HG03378 (cell line): ENCODE results near the gene NES.

Experiments
- ATAC-seq: cut with Tn5 transposase; IDR thresholded peaks from one replicate; pipeline ENCODE4 v1.9.1; 2021; ENCODE audit warnings: mild to moderate bottlenecking, moderate library complexity; ENCODE audit not compliant: unreplicated experiment

The NES gene

GRCh38 chr1:156664767-156665411, 12.3 kb downstream of the NES start:
- ATAC-seq: no peak

GRCh38 chr1:156664046-156664766, 13.0 kb downstream of the NES start:
- ATAC-seq: no peak

DNA sequence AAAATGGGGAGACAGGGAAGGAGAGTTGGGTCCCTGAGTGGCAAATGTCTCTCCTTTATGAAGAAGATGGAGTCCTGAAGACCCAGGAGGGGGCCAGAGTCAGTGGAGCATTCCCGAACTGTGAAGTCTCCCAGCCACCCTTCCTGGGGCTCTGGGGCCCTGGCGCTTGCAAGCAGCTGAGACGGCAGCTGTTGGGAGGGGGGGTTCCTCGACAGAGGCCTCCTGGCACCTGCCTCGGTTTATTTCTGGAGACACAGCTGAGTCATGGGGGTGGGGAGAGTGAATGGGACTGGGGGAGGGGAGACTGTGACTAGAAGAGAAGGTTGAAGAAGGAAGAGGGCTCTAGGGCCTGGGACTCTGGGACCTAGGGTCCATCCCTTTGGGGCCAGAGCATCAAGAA, 14.0 kb downstream of the NES start:
- ATAC-seq: no peak

DNA sequence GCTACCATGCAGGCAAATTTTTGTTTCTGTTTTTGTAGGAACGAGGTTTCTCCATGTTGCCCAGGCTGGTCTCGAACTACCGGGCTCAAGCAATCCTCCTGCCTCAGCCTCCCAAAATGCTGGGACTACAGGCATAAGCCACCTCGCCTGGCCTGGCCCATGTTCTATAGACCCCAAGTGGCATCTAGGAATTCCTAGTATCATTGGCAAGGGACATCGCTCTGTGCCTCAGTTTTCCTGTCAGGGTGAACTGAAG, 14.5 kb downstream of the NES start:
- ATAC-seq: no peak

DNA sequence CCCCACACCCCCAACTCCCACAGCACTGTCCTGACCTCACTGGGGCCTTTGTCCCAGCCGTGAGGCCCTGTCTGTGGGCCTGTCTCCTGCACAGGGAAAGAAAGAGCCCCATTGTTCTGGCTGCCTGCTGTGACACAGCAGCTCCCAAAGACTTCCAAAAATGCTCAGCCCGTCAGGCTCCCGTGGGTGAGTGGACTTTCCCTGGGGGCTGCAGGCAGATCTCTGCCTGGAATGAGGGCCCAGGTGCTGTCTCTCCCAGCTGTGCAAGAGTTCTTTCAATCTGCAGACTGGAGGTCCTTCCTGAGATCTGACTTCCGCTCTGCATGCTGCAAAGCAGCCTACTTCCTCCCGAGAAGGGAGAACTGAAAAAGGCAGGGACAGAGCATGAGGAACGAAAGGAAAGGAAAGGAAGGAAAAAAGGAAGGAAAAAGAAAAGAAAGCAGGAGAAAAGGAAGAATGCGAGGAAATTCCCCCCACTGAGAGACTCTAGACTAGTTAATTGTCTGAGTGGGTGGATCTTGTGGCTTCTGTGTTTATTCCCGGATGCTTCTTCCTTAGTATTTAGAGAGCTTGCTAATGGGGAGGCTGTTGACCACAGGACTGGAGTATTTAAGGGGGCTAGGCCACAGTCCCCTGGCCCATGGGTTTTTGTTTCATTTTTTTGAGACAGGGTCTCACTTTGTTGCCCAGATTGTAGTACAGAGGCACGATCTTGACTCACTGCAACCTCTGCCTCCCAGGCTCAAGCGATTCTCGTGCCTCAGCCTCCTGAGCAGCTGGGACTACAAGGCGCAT, 15.0 kb downstream of the NES start:
- no peak for ATAC-seq

DNA sequence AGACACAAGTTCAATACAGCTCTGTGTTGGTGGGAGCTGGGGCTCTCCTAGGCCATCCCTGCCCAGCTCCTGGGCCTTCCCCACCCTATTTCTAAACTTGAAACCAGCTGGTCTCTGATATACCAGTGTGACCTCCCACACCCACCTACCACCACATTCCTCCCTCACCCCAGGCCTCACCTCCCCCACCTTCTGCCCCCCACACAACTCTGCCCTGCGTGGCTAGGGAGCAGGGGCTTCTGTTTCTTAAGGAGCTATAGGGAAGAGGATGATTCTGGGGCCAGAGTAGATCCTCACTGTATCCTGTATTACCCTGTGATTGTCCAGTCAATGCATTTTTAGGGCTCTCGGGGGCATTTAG, 16.5 kb downstream of the NES start:
- ATAC-seq: no peak

DNA sequence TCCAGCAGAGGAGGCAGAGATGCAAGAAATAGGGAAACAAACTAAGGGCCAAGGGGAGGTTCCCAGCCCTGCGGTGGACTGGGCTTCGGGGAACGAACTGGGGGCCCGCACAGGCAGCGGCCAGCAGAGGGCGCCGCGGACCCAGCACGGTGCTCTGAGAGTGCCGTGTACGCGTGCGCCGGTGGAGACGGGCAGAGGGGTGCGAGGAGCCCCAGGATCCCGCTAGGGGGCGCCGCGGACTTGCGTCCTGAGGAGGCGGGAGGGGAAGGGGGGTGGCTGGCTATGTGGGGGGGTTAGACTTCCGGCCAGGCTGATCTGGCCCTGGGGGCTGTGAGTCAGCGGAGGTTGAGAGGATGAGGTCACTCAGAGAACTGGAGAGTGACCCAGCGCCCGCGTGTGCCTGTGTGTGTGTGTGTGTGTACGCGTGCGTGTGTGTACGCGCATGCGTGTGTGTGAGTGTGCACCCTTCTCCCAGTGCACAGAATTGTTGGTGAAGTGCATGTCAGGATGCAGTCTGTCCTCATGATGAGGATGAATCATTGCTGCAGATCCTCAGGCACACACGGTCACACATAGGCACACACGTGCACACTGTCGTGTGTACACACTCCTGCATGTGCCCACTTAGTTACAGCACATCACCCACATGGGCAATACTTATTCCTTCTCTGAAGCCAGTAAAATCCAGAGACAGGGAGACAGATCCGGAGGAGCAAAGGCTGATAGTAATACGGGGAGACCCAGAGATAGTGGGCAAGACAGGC, 17.0 kb downstream of the NES start:
- ATAC-seq: peak; percentile 54

DNA sequence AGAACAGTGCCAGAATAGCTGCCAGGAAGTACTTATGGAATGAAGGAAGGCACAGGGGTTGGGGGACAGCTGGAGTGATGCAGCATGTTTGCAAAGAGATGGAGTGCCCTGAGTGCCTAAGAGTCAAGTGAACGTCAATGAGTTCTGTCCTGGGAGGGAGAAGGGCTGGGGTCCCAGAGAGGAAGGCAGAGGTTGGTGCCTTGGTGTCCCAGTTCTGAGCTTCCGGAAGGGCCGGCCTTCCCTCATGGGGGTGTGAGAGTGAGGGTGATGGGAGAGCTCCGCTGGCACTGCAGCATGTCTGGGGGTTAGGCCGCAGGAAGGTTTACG, 17.6 kb downstream of the NES start:
- no peak for ATAC-seq

- no peak for ATAC-seq
These were observed 18.1 kb downstream of the NES start for GRCh38 chr1:156658945-156659574.

DNA sequence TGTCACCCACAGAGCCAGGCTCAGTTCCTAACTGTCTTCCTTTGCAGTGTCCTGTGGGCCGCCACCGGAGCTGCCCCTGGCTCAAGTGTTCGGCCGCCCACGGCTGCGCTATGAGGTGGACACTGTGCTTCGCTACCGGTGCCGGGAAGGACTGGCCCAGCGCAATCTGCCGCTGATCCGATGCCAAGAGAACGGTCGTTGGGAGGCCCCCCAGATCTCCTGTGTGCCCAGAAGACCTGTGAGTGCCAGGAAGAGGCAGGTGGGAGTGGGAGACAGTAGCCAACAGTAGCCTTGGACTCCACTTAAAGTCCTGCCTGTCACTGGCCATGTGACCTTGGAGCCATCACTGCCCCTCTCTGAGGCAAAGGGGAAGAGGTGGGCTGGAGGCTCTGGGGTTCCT, 18.7 kb downstream of the NES start:
- ATAC-seq: no peak

DNA sequence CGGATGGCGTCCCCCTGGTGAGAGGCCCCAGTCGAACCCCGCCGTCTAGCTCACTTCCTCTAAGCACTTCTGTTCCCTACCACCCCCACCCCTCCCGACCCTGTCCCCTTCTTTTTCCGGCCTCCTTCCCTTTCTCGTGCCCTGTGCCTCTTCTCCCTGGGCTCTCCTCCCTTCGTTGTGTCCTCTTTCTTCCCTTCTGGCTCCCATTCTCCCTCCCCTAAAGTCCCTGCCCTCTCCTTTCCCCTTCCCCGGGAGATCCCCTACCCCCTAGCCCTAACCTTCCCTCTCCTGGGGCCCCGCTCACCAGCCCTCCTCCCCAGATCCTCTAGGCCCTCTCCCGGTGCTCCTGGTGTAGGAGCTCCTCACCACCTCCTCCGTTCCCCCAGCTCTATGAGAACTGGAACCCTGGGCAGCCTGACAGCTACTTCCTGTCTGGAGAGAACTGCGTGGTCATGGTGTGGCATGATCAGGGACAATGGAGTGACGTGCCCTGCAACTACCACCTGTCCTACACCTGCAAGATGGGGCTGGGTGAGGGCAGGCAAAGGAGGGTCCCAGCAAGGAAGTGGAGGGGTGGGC, 19.4 kb downstream of the NES start:
- no peak for ATAC-seq

GRCh38 chr1:156656806-156657740, 20.1 kb downstream of the NES start:
- ATAC-seq: no peak

DNA sequence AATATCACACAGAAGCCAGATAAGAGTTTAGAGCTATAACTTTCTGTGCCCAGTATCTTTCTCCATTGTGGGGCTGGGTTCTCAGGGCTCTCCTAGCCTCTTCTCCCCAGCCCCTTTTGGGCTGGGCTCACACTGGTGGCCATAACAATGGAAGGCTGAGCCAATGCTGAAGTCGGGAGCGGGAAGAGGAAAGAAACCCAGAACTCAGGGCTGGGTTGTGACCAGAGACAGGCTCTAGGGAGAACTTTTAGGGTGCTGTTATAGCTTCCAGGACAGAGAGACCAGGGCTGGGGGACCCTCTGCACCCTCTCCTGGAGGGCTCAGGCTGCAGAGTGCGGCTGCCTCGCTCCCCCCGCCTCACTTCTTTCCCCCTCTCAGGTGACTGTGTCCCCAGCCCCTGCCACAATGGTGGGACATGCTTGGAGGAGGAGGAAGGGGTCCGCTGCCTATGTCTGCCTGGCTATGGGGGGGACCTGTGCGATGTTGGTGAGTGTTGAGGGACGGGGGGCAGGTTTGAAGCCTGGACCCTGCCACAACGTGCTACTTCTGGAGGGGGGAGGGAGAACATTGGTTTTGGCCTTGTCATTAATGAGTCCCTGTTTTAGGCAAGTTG, 21.2 kb downstream of the NES start:
- no peak for ATAC-seq

DNA sequence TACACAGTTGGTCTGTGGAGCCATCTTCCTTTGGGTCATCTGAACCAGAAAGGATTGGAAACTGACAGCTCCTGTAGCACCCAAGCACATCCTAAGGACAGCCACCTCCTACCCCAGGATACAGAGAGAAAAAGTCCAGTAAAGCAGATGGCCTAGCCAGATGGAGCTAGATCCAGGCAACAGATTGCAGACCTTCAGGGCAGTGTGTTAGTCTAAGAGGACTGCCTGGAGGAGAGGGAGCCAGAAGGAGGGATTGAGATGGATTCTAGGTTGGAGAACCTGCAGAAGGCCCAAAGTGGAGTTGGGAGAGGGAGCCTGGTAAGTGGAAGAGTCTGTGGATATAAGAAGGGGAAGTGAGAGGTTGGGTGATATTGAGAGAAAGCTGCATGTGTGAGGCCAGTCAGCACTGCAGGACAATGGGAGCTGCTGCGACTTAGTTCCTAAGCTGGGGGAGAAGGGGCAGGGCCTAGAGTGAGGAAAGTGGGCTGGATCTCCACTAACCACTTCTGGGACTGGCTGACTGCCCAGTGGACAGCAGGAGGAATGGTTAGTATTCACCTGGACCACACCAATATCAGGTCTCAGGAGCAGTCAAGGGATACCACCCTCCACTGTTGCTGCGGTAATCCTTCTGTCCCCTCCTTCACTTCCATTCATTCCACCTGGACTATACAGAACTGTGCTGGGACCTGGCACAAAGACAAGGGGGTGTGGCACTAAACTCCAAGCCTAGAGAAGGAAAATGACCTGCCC, 21.9 kb downstream of the NES start:
- ATAC-seq: no peak

DNA sequence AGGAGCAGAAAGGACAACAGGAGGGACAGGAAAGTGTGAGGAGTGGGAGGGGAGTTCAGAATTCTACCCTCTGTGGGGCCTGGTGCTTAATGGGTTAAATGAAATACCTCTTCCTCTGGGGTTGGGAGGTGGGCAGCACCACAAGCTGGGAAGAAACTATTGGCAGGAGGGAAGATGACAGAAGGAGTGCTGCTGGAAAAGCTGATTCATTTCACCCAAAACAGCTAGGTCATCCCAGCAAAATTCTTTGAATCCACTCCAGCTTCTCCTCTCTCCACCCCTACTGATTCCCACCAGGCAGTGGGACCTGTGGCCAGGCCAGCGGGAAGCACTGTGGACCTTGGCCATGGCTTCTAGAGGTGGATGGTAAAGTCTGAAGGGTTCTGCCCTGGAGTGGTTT, 22.5 kb downstream of the NES start:
- no peak for ATAC-seq

DNA sequence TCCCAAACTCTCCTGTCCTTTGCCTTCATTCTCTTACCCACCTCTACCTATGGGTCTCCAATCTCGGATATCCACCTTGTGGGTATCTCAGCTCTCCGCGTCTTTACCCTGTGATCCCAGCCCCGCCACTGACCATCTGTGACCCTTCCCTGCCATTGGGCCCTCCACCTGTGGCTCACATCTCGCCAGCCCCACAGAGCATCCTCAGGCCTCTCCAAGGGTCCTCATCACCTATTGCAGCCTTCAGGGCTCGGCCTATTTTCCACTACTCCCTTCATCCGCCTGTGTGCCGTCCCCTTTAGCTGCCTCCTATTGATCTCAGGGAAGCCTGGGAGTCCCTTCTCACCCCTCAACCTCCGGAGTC, 24.2 kb downstream of the NES start:
- ATAC-seq: no peak

GRCh38 chr1:156652131-156652991, 24.8 kb downstream of the NES start:
- no peak for ATAC-seq

DNA sequence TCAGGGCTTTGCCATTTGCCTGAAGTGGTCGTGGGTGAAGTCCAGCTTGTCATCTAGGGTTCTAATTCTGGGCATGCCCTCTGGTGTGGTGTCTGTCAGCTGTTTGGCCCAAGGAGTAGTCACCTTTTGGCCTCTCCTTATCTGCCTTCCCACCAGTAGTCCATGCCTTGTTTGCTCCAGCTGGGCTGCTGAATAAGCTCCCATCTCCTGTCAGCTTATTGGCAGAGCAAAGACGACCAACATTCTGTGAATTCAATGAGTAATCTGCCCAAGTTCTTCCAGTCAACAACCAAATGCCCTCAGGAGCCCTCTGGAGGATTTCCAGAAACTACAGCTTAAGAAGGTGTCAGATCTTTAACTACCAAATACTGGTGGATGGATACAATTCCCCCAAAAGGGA, 28.3 kb downstream of the NES start:
- ATAC-seq: no peak
